GM06990 (cell line): ENCODE data around the gene KRTAP21-3.

Source experiments
- DNase-seq: peaks from one replicate; pipeline ENCODE4 v3.0.0-alpha.2; 2011; ENCODE audit not compliant: insufficient read length; ENCODE audit errors: extremely low read depth
- H3K27me3 ChIP-seq: replicated peaks from 2 replicates; pipeline ENCODE4 v1.6.0; 2011; ENCODE audit warnings: low read length; ENCODE audit not compliant: control insufficient read depth, insufficient read depth
- H3K36me3 ChIP-seq: 2 replicates; pipeline ENCODE4 v1.5.1; 2011; ENCODE audit warnings: low read length; ENCODE audit not compliant: control insufficient read depth, insufficient read depth
- H3K4me3 ChIP-seq: replicated peaks from 2 replicates; pipeline ENCODE4 v1.5.1; 2011; ENCODE audit warnings: low read depth, mild to moderate bottlenecking, control low read depth, low read length
- TF ChIP-seq, protein P1 (sequence below): IDR thresholded peaks from 2 replicates; pipeline ENCODE4 v1.5.1; 2011; ENCODE audit warnings: low read length, control low read depth, mild to moderate bottlenecking, inconsistent platforms; ENCODE audit not compliant: insufficient read depth, poor library complexity, severe bottlenecking

Gene KRTAP21-3

DNA sequence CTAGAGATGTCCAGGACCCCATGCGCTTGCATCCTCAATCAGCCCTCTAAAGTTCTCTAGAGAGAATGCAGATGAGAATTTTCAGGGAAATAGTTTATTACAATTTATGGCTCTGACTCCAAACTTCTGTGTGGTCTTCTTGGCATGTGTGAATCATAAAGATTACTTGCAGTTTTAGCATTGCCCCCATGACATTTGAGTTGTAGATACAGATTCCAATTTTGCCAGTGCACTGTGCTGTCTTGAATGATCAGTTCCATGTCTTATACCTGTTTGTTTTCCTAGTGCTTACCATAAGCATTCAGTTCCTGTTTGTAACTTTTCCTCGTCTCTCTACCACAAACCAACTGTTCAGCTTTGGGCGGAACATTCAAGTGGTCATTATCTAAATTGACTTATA is 4.8 kb downstream of the KRTAP21-3 start:
- DNase-seq: no peak
- Histone ChIP-seq H3K27me3 (no peaks in the 10 kb centered on the region), H3K36me3 (no peaks in the 10 kb centered on the region), H3K4me3 (no peak overlapping the region)
- TF ChIP-seq, protein P1, sequence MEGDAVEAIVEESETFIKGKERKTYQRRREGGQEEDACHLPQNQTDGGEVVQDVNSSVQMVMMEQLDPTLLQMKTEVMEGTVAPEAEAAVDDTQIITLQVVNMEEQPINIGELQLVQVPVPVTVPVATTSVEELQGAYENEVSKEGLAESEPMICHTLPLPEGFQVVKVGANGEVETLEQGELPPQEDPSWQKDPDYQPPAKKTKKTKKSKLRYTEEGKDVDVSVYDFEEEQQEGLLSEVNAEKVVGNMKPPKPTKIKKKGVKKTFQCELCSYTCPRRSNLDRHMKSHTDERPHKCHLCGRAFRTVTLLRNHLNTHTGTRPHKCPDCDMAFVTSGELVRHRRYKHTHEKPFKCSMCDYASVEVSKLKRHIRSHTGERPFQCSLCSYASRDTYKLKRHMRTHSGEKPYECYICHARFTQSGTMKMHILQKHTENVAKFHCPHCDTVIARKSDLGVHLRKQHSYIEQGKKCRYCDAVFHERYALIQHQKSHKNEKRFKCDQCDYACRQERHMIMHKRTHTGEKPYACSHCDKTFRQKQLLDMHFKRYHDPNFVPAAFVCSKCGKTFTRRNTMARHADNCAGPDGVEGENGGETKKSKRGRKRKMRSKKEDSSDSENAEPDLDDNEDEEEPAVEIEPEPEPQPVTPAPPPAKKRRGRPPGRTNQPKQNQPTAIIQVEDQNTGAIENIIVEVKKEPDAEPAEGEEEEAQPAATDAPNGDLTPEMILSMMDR: no peak

DNA sequence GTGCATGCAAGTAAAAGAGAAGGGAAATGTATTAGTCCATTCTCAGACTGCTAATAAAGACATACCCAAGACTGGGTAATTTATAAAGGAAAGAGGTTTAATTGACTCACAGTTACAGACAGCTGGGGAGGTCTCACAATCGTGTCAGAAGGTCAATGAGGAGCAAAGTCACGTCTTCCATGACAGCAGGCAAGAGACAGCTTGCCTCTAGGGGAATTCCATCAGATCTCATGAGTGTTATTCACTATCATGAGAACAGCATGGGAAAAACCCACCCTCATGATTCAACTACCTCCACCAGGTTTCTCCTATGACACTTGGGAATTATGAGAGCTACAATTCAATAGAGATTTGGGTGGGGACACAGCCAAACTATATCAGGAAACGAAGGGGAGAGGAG is 8.1 kb downstream of the KRTAP21-3 start:
- no peak for DNase-seq
- no peaks in the 10 kb centered on the region for H3K27me3 ChIP-seq
- TF ChIP-seq, protein P1: no peak
- H3K36me3 ChIP-seq: no peaks in the 10 kb centered on the region
- no peak overlapping the region for H3K4me3 ChIP-seq

DNA sequence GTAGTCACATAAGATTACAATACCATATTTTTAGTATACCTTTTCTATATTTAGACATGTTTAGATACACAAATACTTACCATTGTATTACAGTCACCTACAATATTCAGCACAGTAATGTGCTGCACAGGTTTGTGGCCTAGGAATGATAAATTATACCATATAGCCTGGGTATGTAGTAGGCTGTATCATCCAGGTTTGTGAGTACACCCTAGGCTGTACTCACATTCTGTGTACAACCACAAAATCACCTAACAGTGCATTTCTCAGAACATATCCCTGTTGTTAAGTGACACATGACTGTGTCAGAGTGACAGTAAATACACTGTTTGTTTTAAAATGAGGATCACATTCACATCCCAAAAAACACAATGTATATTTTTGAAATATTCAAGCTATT is 11.2 kb downstream of the KRTAP21-3 start:
- TF ChIP-seq, protein P1: no peak
- DNase-seq: no peak

DNA sequence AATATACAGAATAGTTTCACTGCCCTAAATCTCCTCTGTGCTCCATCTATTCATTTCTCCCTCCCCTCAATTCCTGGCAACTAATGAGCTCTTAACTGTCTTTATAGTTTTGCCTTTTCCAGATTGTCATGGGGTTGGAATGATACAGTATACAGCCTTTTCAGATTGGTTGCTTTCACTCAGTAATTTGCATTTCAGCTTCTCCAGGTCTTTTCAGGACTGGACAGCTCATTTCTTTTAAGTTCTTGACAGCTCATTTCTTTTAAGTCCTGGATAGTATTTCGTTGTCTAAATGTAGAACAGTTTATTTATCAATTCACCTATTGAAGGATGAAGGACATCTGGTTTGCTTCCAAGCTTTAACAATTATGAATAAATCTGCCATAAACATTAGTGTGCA is 22.6 kb downstream of the KRTAP21-3 start:
- DNase-seq: no peak
- H3K4me3 ChIP-seq: no peak overlapping the region
- no peaks in the 10 kb centered on the region for H3K36me3 ChIP-seq
- TF ChIP-seq, protein P1: no peak
- H3K27me3 ChIP-seq: no peaks in the 10 kb centered on the region

More for the DNA sequence above, 11.2 kb downstream of the KRTAP21-3 start:
- Histone ChIP-seq H3K27me3 (no peaks in the 10 kb centered on the region), H3K36me3 (no peaks in the 10 kb centered on the region), H3K4me3 (no peak overlapping the region)

DNA sequence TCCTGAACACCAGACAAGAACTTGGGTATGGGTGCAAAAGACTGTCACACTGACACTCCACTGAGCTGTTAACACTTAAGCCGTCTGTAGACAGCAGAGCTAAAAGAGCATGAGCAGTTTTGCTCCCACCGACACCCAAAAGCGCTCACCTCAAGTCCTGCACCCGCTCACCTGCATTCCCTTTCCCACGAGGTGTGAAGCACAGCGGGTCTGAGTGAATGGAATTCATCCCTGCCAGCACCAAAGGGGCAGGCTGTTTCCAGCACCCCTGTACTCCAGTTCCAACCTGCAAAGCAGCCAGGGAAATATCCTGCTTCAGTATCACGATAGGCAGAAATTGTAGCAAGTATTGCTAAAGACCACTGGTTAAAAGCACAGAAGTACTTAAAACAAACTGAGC is 28.8 kb downstream of the KRTAP21-3 start:
- H3K27me3 ChIP-seq: no peaks in the 10 kb centered on the region
- no peaks in the 10 kb centered on the region for H3K36me3 ChIP-seq
- DNase-seq: no peak
- no peak overlapping the region for H3K4me3 ChIP-seq
- TF ChIP-seq, protein P1: no peak

DNA sequence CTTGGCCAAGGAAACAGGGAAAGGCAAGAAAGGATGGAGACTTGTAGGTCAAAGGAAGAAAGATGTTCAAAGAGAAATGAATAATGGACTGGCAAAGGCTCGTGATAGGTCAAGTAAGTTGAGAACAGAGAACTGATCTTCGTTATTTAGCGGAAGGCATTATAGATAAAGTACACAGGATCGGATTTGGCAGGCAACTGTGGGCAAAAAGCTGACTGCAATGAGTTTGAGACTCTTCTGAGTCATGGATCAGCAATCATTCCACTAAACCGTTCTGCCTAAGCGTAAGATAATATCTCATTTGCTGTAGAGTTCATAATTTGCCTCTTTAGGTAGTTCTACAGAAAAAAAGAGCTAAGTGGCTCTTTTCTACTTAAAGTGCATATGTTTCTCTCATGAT is 34.1 kb downstream of the KRTAP21-3 start:
- H3K36me3 ChIP-seq: no peaks in the 10 kb centered on the region
- no peak overlapping the region for H3K4me3 ChIP-seq
- DNase-seq: no peak
- no peaks in the 10 kb centered on the region for H3K27me3 ChIP-seq
- TF ChIP-seq, protein P1: no peak
